Epithelial cell of umbilical artery (primary cell): ENCODE results near the gene HOOK1. TPM values are rescaled to one million over a fixed set of nuclear protein-coding genes. Genes with fewer than 3 reads are reported as not detected.

Source experiments
- total RNA-seq: library from RNA; depleted of rRNA; stranded (reverse); fragments of >200 nt; gene quantifications from 2 replicates; pipeline ENCODE4 v1.2.3, GENCODE V29; 2014

Gene HOOK1
- total RNA-seq: not detected in 2 replicates

GRCh38 chr1:59814901-59815825 lies at the start of gene HOOK1:
Gene HOOK1 (plus strand): TSS chr1:59814949. CDS start chr1:59815118, 169 bp downstream.

Other genes starting within 250 kb of the HOOK1 start
- under 0.01 and 0.91 TPM in 2 replicates for gene CYP2J2, start 111.8 kb downstream of the HOOK1 start, total RNA-seq